Tibial nerve (tissue), 4 donors: ENCODE results near the gene TMCC2.

Source experiments
- EP300 ChIP-seq, 2 donors: sonication (generic); formaldehyde crosslinking; IDR thresholded peaks; one replicate each; pipeline ENCODE4 v1.6.1; 2017; ENCODE audit warnings: antibody characterized with exemption in 2 of 2, mild to moderate bottlenecking in 1 of 2
- POLR2A ChIP-seq, 2 donors: fragments of 450-650 bp; IDR thresholded peaks; one replicate each; pipeline ENCODE4 v1.6.1; 2017; ENCODE audit warnings: antibody characterized with exemption in 2 of 2, mild to moderate bottlenecking in 2 of 2, moderate library complexity in 2 of 2
- TF ChIP-seq, protein P1 (sequence below), 5 experiments: fragments of 200-600 bp in 3 of 5; fragments of 450-650 bp in 2 of 5; sonication (generic) in 3 of 5; IDR thresholded peaks; one replicate each; pipeline ENCODE4 v1.5.1; 2016 to 2019; ENCODE audit warnings: antibody characterized with exemption in 5 of 5, mild to moderate bottlenecking in 3 of 5, moderate library complexity in 2 of 5

DNA sequence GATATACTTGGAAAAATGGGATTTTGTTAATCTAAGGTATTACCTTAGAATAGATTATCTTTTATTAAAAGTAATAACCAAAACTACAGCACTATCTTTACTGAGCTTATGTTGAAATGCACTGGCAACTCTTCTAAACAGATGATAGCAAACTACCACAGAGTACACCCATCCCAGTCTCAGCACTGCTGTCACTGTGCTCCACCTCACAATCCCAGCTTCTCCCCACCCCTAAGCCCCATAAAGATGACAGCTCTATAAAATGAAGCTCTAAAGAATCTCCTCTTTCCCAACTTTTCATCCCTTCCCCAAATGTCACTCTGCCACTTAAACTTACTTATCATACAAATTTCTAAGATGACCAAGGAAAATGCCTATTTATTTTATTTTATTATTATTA, 22.7 kb upstream of the TMCC2 start:
- TF ChIP-seq, protein P1, sequence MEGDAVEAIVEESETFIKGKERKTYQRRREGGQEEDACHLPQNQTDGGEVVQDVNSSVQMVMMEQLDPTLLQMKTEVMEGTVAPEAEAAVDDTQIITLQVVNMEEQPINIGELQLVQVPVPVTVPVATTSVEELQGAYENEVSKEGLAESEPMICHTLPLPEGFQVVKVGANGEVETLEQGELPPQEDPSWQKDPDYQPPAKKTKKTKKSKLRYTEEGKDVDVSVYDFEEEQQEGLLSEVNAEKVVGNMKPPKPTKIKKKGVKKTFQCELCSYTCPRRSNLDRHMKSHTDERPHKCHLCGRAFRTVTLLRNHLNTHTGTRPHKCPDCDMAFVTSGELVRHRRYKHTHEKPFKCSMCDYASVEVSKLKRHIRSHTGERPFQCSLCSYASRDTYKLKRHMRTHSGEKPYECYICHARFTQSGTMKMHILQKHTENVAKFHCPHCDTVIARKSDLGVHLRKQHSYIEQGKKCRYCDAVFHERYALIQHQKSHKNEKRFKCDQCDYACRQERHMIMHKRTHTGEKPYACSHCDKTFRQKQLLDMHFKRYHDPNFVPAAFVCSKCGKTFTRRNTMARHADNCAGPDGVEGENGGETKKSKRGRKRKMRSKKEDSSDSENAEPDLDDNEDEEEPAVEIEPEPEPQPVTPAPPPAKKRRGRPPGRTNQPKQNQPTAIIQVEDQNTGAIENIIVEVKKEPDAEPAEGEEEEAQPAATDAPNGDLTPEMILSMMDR (IDR thresholded peaks at IDR 0.05) = no peak
- no peak for TF ChIP-seq EP300 (IDR thresholded peaks at IDR 0.05)
- TF ChIP-seq POLR2A (IDR thresholded peaks at IDR 0.05) = no peak
